GM21619 (cell line): ENCODE measurements around the gene OR1K1.

ENCODE experiments used
- ATAC-seq: cut with Tn5 transposase; IDR thresholded peaks from one replicate; pipeline ENCODE4 v1.9.1; 2021; ENCODE audit not compliant: unreplicated experiment

The OR1K1 gene

GRCh38 chr9:122848256-122848943 lies 48.5 kb downstream of the OR1K1 start:
- ATAC-seq, result no peak
